ENCODE measurements around the gene ZNF550.
"Not testable (repeated sequence)": the region's sequence is repeated elsewhere in the genome, so short reads cannot be mapped to it uniquely, and the experiment has no call there.

DNA sequence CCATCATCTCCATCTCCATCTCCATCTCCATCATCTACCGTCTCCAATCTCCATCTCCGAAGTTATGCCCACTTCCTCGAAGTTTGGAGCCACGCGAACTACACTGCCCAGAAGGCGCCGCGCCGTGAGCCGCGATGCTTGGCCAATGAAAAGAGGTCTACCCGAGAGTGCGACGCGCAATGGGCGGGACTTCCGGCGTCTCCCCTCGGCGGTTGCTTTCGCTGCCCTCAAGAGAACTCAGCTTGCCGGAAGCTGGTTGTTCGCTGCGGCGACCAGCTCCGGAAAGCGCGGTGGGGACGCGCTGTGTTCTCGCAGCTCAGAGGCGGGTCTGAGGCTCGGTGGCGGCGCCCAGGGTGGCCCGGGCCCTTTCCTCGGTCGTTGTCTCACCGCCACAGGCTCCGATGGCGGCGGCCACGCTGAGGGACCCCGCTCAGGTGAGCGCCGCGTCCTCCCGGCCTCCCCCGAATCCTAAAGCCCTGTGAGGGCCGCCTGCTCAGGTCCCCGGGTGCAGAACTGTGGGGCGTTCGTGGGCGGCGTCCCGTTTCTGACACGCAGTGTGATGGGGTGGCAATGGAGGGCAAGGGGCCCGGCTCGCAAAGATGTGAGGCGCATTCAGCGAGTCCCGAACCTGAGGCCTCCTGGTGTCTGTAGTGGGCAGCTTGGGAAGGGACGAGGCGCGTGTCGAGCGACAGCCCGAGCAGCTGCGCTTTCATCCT, 59.8 kb downstream of the ZNF550 start, which contains the start of gene ZNF773:
- TF ChIP-seq EZH2 (IDR thresholded peaks at IDR 0.05; ENCODE audit: borderline replicate concordance, low read length); CTCF (conservative IDR thresholded peaks at IDR 0.05 in 1 of 2, IDR thresholded peaks at IDR 0.05 in 1 of 2; ENCODE audit: extremely low read depth in 1 of 2, insufficient read depth in 1 of 2, low read depth in 1 of 2, low read length in 2 of 2): not testable (repeated sequence)
